ENCODE data around the gene DCC.

DNA sequence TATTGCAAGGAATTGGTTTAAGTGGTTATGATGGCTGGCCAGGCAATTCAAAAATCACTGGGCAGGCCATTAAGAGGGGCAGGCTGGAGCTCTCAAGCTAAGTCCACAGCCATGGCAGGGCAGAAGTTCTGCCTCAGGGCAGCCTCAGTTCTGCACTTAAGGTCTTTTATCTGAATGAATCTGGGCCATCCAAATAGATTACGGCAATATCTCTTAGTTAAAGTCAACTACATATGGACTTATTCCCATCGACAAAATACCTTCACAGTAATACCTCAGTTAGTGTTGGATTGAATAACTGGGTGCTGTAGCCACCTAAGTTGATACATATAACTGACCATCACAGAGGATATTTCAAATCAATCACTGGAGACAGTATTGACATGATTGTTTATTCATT is 979.6 kb downstream of the DCC start:
- no peak for TF ChIP-seq GATA2 (IDR thresholded peaks at IDR 0.05; ENCODE audit: low read depth, low read length)
- TF ChIP-seq GATA3 (IDR thresholded peaks at IDR 0.05; ENCODE audit: low read depth, low read length), result no peak
